GM18873 (cell line): ENCODE data around the gene MCRS1.
"Not testable (repeated sequence)": the region's sequence is repeated elsewhere in the genome, so short reads cannot be mapped to it uniquely, and the experiment has no call there.

Experiments
- ATAC-seq: cut with Tn5 transposase; IDR thresholded peaks from one replicate; pipeline ENCODE4 v1.9.1; 2021; ENCODE audit warnings: mild to moderate bottlenecking, moderate library complexity, moderate number of reproducible peaks; ENCODE audit not compliant: unreplicated experiment, low FRiP score

The MCRS1 gene, protein sequence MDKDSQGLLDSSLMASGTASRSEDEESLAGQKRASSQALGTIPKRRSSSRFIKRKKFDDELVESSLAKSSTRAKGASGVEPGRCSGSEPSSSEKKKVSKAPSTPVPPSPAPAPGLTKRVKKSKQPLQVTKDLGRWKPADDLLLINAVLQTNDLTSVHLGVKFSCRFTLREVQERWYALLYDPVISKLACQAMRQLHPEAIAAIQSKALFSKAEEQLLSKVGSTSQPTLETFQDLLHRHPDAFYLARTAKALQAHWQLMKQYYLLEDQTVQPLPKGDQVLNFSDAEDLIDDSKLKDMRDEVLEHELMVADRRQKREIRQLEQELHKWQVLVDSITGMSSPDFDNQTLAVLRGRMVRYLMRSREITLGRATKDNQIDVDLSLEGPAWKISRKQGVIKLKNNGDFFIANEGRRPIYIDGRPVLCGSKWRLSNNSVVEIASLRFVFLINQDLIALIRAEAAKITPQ

DNA sequence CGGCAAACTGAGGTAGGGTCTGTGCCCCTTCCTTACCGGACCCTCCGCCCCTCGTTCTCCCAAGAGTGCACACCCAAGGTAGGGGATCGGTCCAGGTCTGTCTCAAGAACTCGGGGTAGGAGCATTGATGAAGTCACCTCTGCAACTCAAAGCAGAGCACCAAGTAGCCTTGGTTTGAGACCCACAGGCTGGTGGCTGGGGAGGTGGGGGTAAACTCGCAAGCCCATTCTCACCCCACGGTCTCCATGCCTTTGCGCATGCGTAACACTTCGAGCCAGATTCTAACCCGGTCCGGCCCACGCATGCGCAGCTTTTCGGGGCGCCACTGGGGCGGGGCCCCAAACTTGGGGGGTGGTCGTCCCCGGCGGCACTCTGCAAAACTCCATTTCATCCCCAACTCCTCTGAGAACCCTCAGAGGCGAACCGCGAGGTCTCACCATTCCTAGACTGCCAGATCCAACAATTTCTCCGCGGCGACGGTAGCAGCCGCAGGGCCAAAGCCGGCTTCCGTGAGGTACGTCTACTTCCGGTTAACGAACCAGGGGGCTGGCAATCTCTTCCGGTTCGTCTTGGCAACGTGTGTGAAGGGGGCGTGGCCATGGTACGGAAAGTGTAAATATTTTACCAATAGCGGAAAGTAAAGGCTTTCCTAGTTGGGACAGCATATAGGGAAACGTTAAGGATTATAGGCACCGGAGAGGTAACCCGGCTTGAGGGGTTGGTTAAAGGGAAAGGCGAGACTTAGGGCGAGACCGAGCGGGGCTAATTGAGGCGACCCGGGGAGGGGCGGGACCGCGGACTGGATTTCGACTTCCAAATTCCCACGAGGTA is at the start of gene MCRS1:
Gene MCRS1, minus strand, starts transcription at position 532 of the 831 bp plus-strand sequence. CDS start 1,411 bp downstream, outside the sequence.
- ATAC-seq, result peak; percentile 77

DNA sequence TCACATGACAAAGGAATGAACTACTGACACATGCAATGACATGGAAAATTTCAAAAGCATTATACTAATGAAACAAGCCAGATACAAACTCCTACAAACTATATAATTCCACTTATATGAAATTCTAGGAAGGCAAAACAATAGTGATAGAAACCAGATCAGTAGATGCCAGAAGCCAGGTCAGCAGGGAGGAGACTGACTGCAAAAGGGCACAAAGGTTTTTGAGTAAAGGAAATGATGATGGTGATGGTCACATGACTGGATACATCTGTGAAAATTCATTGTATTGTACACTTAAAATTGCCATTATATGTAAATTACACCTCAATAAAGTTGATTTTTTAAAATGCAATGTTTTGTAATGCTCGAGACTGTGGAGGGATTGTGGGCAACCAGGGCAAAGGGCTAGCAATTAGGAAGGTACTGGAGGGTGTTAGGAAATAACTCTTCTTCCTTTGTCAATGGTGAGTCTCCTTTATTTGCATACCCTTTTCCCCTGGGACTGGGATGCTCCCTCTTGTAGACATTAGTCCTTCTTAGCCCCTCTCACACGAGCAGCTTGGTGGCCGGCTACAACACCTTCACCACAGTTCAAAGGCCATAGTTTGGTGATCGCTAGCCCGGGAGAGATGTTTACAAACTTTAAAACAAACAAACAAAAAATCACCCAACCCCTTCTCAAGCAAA is 48.7 kb upstream of the MCRS1 start:
- no peak for ATAC-seq

DNA sequence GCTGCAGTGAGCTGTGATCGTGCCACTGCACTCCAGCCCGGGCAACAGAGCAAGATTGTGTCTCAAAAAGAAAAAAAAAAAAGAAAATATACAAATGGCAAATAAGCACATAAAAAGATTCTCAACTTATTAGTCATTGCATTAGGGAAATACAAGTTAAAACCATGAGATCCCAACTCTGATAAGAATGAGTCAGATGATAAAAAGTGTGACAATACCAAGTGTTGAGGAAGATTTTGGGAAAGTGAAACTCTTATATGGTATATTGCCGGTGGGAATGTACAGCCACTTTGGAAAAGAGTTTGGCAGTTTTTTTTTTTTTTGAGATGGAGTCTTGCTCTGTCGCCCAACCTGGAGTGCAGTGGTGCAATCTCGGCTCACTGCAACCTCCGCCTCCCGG is 47.8 kb upstream of the MCRS1 start:
- no peak for ATAC-seq

DNA sequence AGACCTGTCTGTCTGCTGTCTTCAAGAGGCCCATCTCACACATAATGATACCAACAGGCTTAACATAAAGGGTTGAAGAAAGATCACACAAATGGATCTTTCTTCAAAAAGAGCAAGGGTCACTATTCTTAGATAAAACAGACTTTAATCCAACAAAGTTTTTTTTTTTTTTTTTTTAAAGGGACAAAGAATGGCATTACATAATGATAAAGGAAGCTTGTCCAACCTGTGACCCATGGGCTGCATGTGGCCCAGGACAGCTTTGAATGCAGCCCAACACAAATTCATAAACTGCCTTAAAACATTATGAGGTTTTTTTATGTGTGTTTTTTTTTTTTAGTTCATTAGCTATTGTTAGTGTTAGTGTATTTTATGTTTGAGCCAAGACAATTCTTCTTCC is 44.3 kb upstream of the MCRS1 start:
- no peak for ATAC-seq

DNA sequence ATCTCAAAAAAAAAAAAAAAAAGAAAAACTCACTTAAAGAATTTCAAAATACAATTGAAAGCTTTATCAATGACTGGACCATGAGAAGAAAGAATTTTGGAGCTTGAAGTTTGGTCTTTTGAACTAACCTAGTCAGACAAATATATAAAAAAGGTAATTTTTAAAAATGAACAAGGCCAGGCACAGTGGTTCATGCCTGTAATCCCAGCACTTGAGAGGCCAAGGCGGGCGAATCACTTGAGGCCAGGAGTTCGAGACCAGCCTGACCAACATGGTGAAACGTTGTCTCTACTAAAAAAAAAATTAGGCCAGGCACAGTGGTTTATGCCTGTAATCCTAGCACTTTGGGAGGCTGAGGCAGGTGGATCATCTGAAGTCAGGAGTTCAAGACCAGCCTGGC is 42.8 kb upstream of the MCRS1 start:
- not testable (repeated sequence) for ATAC-seq

DNA sequence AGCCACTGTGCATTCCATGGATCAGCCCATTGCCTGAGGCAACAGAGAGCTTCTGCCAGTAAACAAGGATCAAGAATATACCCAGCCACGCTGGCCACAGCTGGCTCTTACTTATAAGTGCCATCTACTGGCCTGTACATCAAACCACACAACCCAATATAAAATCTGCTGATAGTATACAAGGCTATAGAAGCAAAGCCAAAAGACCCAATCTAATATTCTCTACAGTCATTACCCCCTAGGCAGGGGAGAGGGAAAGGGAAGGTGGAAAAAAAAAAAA is 41.9 kb upstream of the MCRS1 start:
- no peak for ATAC-seq

DNA sequence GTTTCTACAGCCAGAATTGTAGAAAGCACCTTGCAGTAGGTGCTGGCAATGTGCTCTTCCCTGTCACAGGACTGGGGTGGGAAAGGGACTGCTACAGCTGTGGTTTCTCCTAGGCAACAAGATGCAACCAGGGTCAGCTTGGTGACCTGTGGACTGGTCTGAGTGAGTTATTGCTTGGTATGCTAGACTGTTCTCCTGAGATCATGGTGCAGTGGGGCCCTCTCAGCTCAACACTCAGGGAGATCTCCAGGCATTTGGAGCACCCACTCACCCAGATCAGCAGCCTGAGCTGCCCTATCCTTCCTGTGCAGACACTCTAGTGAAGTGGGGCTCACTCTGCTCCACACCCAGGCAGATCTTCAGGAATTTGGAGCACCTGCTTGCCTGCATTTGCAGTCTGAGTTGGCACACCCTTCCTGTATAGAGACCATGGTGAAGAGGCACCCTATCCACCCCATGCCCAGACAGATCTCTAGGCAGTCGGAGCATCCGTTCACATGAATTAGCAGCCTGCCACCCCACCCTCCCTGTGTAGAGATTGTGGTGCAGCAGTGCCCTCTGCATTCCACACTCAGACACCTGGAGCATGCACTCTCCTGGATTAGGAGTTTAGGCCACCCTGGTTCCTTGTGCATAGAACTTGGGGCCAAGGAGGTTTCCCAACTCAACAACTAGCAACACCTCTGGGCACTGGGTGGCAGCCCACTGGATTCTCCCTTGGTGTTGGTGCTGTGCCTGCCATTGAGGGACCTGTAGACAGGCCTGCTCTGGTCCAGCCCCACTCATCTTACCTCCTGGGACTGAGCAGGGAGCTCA is 41.3 kb upstream of the MCRS1 start:
- no peak for ATAC-seq

DNA sequence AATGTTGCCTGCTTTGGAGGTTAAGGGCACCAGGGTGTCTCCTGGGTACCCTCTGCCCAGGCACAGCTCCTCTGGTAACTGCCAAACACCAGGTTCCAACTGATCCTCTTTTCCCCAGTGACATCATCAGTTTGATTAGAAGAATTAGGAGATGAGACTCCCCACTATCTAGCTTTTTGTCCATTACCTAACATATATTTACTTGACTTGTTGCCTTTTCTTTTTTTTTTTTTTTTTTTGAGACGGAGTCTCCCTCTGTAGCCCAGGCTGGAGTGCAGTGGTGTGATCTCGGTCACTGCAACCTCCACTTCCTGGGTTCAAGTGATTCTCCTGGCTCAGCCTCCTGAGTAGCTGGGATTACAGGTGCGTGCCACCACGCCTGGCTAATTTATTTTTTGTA is 37.6 kb upstream of the MCRS1 start, which contains the start of gene FAM186B:
Gene FAM186B, minus strand, starts transcription at position 101 of the 400 bp plus-strand sequence. CDS start 162 bp downstream, outside the sequence.
- not testable (repeated sequence) for ATAC-seq

DNA sequence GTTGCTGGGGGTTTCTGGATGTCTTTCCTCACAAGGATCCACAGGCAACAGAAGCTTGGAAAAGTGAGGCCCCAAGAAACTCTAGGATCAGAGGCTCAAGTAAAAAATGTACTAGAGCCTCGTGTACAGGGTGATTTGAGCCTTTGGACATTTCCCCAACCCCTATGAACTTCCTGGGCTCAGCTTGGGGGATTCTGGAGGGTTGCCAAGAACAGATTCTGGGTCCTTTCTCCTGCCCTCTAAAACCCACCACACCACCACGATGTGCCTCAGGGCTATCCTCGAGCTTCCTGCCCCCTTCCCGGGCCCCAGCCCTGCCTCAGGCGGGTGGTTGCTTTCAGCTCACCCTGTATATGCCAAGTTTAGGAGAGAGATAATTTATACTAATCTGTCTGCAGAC is 36.9 kb upstream of the MCRS1 start:
- ATAC-seq, result no peak

DNA sequence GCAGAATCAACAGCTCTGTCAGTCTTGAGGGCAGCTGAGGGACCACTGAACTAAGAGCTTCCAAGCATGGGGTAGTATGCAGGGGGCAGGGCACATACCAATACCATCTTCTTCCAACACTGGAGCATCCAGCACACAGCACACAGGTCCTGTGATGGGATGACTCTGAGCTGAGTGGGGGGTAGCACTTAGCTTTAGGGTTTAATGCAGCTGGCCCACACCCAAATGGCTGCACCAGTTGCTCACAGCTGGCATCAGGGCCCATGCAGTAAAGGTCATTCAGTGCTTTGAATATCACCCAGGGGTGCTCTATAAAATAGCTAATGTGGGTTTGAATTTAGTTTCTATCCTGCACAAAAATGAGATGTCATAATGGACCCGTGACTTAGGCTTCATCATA is 35.8 kb upstream of the MCRS1 start:
- ATAC-seq, result no peak

DNA sequence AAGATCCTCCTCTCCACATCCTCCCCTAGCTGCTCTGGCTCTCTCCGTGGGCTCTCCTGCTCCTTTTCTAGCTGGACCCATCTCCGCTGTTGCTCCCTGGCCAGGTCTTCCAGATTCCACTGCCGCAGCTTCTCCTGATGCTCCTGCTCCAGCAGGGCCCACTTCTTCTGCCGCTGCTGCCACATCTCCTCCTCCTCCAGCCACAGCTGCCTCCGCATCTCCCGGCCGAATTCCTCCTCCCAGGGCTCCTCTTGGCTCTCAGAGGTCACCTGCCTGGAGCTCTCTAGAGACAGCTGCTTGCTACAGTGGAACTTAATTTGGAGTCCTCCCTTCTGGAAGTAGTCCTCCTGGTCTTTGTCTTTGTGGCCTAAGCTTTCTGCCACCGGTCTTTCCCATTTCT is 32.0 kb upstream of the MCRS1 start:
- ATAC-seq, result no peak

DNA sequence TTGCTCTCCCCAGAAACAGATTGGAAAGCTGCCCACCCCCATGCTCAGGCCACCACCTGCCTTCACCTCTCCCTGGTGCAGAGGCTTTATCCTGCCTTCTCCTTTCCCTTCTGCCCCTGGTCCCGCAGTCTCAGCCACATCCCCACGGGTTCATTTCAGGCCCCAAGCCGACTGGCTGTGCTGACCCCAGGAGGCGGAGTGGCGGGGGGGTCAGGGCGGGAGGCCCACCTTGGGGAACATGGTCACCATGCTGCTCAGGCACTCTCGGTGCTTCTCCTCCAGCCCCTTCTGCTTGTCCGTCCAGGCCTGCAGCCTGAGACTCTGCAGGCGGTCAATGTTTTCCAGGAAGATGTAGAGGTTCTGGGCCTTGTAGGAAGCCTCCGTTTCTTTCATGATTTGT is 30.6 kb upstream of the MCRS1 start:
- ATAC-seq, result no peak

DNA sequence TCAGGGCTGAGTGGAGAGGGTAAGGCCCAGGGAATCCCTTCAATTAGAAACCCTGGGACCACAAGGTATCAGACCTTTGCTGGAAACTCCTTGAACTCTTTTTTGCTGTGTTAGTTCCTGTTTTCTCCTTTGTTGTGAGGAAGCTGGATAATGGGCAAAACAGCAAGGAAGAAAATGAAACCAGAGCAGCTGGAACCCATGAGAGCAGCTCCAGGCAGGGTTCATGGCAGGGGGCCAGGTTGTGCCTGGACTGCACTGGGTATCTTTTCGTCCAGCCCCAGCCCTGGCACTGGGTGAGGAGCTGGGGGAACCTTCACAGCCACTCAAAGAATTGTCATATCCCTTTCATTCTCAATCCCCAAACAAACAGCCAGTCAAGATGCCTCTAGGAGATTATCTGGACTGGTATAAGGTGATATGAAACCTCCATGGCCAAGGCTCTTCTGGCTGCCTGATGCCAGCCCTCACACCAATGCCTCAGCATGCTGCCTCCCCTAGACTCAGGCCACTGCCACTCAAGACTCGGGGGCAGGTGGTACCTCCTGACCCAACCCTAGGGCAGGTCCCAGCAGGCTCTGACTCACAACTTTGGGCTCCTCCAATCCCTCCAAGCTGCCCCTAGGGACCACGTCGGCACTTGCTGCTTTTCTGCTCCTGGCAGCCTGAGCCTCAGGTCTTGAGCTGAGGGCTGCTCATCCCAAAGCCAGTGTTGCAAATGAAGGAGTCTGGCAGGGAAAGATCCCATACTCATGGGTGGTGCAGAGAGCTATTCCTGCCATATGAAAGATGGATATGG is 21.0 kb upstream of the MCRS1 start:
- no peak for ATAC-seq

DNA sequence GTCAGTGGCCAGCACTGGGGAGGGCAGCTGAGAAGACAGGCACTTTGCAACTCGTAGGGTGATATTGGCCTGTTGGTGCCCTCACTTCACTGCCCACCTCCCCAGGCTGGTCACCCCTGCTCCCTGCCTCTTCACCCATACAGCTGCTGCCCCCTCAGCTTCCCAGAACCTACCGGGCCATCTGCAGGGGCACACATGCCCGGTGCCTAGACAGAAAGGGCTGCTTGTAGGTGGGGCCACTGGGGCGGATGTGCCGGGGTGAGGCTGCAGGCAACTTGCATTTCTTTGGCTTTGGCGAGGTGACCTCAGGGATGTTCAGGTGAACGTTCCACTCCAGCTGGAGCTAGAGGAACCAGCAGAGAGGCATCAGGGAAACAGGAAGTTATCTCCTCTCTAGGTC is 20.3 kb upstream of the MCRS1 start:
- no peak for ATAC-seq

DNA sequence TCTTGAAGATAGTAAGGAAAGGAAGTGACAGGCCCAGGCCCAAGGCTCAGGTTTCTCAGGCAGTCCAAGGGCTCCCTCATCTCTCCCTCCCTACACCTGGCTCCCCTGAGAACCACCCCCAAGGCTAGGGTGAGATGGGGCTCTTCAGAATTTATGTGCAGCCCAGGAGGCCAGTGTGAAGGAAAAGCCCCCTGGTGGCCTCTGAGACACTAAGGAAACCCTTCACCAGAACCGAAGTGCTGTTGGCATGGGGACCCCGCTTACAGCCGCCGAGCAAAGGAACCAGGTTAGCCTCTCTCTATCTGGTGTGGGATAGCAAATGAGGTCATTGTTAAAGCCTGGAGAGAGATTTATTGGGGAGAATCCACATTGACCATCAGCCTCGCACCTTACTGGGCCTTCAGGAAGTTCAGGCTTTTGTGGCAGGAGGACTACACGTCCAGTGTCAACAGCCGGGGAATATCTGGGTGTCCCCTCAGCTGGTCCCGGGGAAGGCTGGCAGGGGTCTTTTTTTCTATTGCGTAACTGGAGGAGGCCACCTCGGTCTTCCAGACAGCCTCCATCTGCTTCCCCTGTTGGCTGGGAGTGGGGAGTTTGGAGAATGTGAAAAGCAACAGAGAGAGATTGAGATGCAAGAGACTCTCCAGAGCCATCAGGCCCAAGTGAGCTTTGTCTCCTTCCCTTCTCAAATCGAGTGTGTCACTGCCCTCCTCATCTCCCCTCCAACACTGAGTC is 19.4 kb upstream of the MCRS1 start:
- no peak for ATAC-seq

DNA sequence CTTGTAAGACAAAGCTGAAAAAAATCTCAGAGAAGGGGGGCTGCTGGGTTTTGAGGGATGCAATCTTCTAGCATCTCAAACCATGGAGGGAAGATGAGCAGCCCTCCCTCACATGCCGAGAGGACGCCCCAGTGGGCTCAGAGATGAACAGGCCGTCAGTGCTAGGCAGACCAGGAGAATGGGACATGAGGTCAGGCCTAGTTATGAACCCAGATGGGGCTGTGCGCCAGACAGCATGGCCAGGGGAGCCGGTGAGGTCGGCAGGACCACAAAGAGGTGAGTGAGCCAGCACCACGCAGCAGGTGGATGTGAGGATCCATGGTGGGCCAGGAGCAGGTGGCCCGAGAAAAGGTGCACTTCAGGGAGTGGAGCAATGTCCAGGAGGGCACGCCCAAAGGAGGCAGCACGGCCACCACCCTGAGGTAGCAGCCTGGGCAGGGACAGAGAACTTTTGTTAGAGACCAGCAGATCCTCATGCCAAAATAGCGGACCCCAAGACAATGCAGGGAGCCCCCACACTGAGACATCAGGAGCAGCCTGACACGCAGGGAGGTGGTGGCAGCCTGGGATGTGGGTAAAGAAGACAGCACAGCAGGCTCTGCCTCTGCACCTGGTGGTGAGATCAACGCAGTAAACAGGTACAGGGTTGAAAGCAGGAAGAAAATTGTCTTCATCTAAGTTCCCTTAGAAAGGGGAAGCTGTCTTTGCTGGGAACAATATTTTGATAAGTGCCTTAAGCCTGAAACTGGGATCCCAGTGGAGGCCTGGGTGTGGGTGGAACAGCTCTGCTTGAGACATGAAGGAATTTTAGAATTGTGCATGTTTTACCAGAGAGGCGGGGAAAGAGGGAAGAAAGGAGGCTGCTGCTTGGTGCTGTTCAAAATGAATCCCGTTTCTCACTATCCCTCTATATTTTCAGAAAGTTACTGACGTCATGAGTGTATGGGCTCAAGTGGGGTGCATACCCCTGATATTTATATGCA is 17.8 kb upstream of the MCRS1 start:
- ATAC-seq, result no peak

DNA sequence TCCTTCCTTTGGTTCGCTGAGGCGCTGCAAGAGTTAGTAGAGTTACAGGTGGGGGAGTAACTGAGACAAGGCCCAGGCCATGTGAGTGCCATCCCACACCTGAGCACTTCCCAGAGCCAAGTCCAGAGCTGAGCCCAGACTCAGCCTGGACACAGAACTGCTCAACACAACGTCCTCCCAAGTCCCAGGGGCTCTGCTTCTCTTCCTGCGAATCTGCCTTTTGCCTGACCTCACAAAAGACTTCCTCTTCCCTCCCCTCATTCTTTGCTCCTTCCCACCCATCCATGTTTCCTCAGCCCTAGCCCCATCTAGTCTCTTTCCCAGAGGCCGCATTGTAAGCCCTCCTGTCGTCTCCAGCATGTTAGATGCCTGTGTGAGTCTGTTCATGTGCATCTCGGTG is 16.6 kb upstream of the MCRS1 start:
- no peak for ATAC-seq
